AG09319 (cell line): ENCODE measurements around the gene ST6GALNAC3.

ENCODE experiments used
- DNase-seq: peaks from one replicate; pipeline ENCODE4 v3.0.0-alpha.2; 2010; ENCODE audit warnings: low read depth; ENCODE audit errors: extremely low read depth
- TF ChIP-seq, protein P1 (sequence below): IDR thresholded peaks from 2 replicates; pipeline ENCODE4 v1.5.1; 2011; ENCODE audit warnings: low read depth, mild to moderate bottlenecking, inconsistent platforms, low read length, moderate library complexity

The ST6GALNAC3 gene

GRCh38 chr1:76410499-76410898 is 336.0 kb downstream of the ST6GALNAC3 start:
- TF ChIP-seq, protein P1, sequence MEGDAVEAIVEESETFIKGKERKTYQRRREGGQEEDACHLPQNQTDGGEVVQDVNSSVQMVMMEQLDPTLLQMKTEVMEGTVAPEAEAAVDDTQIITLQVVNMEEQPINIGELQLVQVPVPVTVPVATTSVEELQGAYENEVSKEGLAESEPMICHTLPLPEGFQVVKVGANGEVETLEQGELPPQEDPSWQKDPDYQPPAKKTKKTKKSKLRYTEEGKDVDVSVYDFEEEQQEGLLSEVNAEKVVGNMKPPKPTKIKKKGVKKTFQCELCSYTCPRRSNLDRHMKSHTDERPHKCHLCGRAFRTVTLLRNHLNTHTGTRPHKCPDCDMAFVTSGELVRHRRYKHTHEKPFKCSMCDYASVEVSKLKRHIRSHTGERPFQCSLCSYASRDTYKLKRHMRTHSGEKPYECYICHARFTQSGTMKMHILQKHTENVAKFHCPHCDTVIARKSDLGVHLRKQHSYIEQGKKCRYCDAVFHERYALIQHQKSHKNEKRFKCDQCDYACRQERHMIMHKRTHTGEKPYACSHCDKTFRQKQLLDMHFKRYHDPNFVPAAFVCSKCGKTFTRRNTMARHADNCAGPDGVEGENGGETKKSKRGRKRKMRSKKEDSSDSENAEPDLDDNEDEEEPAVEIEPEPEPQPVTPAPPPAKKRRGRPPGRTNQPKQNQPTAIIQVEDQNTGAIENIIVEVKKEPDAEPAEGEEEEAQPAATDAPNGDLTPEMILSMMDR: no peak
- DNase-seq: no peak

- DNase-seq: no peak
- TF ChIP-seq, protein P1: no peak
These were observed 344.0 kb downstream of the ST6GALNAC3 start for GRCh38 chr1:76418531-76418930.

GRCh38 chr1:76419603-76420002 is 345.1 kb downstream of the ST6GALNAC3 start:
- TF ChIP-seq, protein P1: no peak
- DNase-seq: no peak

GRCh38 chr1:76425201-76426145 is 350.9 kb downstream of the ST6GALNAC3 start:
- no peak for DNase-seq
- TF ChIP-seq, protein P1: no peak

DNA sequence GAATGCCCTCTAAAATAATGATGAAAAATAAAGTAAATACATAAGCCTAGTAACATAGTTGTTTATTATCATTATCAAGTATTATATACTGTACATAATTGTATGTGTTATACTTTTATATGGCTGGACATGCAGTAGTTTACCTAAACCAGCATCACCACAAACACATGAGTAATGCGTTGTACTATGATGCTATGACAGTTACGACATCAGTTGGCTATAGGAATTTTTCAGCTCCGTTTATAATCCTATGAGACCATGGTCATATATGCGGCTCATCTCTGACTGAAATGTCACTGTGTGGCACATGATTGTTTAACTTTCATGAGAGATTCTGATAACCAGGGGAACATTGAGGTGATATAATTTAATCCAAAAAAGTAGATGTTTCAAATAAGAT is 352.1 kb downstream of the ST6GALNAC3 start:
- TF ChIP-seq, protein P1: no peak
- no peak for DNase-seq

DNA sequence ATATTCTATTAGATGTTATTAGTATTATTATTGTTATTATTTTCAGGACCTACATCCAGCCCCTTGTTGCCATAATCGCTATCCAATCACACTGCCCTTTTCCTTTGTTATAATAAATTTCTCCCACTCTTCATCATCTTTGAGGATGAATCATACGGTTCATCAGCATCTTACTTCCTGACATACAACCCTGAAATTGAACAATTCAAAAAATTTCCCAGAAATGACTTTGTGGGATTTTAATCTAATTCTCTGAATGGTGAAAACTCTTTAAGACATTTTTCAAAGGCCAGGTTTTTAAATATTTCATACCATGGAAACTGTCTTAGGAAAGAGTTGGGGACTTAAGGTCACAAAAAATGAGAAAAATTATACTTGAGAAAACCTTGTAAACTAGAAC is 353.5 kb downstream of the ST6GALNAC3 start:
- TF ChIP-seq, protein P1: no peak
- DNase-seq: no peak

- TF ChIP-seq, protein P1: no peak
- no peak for DNase-seq
These were observed 356.0 kb downstream of the ST6GALNAC3 start for GRCh38 chr1:76430531-76430930.
